Activated CD8-positive, alpha-beta memory T cell treated with anti-CD3 and anti-CD28 coated beads for 24 hours (primary cell): ENCODE results near the gene RAB11FIP2.

Experiments
- DNase-seq: peaks from one replicate; pipeline ENCODE4 v3.0.0-alpha.2; 2020

Gene RAB11FIP2

GRCh38 chr10:117972168-117972837, 74.4 kb downstream of the RAB11FIP2 start:
- no peak for DNase-seq

- no peak for DNase-seq
Observed at GRCh38 chr10:117970962-117971361, 75.8 kb downstream of the RAB11FIP2 start.

- no peak for DNase-seq
Observed at GRCh38 chr10:117969592-117969991, 77.1 kb downstream of the RAB11FIP2 start.

- no peak for DNase-seq
Observed at GRCh38 chr10:117968354-117969182, 78.2 kb downstream of the RAB11FIP2 start.

GRCh38 chr10:117967149-117967650, 79.5 kb downstream of the RAB11FIP2 start:
- DNase-seq: no peak

- no peak for DNase-seq
Observed at GRCh38 chr10:117965984-117966383, 80.8 kb downstream of the RAB11FIP2 start.

GRCh38 chr10:117964536-117964935, 82.2 kb downstream of the RAB11FIP2 start:
- DNase-seq: no peak

- no peak for DNase-seq
Observed at GRCh38 chr10:117960345-117960935, 86.3 kb downstream of the RAB11FIP2 start.

GRCh38 chr10:117956972-117957371, 89.8 kb downstream of the RAB11FIP2 start:
- no peak for DNase-seq

- no peak for DNase-seq
Observed at GRCh38 chr10:117955176-117955575, 91.6 kb downstream of the RAB11FIP2 start.
